ENCODE measurements around the gene FAM222A. TPM values are rescaled to one million over a fixed set of nuclear protein-coding genes. Genes with fewer than 3 reads are reported as not detected.

FAM222A gene
- total and polyA plus RNA-seq, 2 of the 4 experiments (the other 2 are of a cell fraction), result under 0.01 to 0.32 TPM

- Histone ChIP-seq H2BK120ac (ENCODE audit: low read depth, low read length) (no peak overlapping the region), H3K36me3 (ENCODE audit: control insufficient read depth, insufficient read depth, low read length) (no peaks in the 10 kb centered on the region), H2BK15ac (ENCODE audit: low read depth, low read length) (no peak overlapping the region), H3K4me2 (ENCODE audit: low read depth, low read length) (no peak overlapping the region), H3K56ac (ENCODE audit: extremely low read depth, insufficient read depth, low read length) (no peak overlapping the region), H2AK9ac (replicated peaks; ENCODE audit: low read depth, low read length, poor library complexity) (peak overlapping the region; percentile 33), H2BK20ac (ENCODE audit: low read depth, low read length) (no peak overlapping the region), H2BK5ac (ENCODE audit: low read depth, low read length, poor library complexity, severe bottlenecking) (no peak overlapping the region), H3K23ac (ENCODE audit: low read depth, low read length) (no peak overlapping the region), H2AK5ac (ENCODE audit: low read depth, low read length) (no peak overlapping the region), H3K14ac (replicated peaks; ENCODE audit: low read depth, low read length) (no peak overlapping the region), H3K18ac (ENCODE audit: low read depth, low read length) (no peak overlapping the region), H3K4ac (ENCODE audit: low read depth, low read length) (no peak overlapping the region), H3K9ac (ENCODE audit: low read depth, low read length) (no peak overlapping the region), H3K9me3 (ENCODE audit: control insufficient read depth, insufficient read depth, low read length) (no peaks in the 10 kb centered on the region), H3K4me3 (ENCODE audit: insufficient read depth, low read depth, low read length) (no peak overlapping the region), H4K8ac (ENCODE audit: low read depth in 2 of 2, low read length in 2 of 2) (no peak overlapping the region), H4K5ac (ENCODE audit: low read depth, low read length) (no peak overlapping the region), H3K9me1 (ENCODE audit: insufficient read depth, low read length) (no peaks in the 10 kb centered on the region), H4K91ac (ENCODE audit: insufficient read depth, low read depth, low read length) (no peak overlapping the region), H4K20me1 (ENCODE audit: insufficient read depth, low read length) (no peaks in the 10 kb centered on the region; the same call in none of the 2 replicates), H2AFZ (replicated peaks; ENCODE audit: low read length, poor library complexity) (no peak overlapping the region), H3K27ac (ENCODE audit: insufficient read depth, low read length) (no peak overlapping the region), H3K27me3 (ENCODE audit: control insufficient read depth, insufficient read depth, low read length) (peaks cover 67% of the 10 kb centered on the region), H3K79me1 (ENCODE audit: low read depth in 1 of 2, low read length in 2 of 2) (no peaks in the 10 kb centered on the region), H3K4me1 (ENCODE audit: control insufficient read depth, insufficient read depth, low read length) (peaks cover 2% of the 10 kb centered on the region; the same call in 1 of the 2 replicates)
- DNase-seq (no peak), ATAC-seq (ENCODE audit: low read depth) (no peak)
- BruUV-seq (replicated peaks), result no TSS peak
- intact Hi-C loops (cut with micrococcal nuclease) (loop anchor here (5.0 kb wide), 1 partner anchor 57 kb away; no protein-coding TSS in a partner anchor), dilution Hi-C loops (cut with HindIII; ENCODE audit: low sequenced_read_pairs, unreplicated experiment) (no loop called here), in situ Hi-C loops (cut with MboI; ENCODE audit: low sequenced_read_pairs) (no loop called here)
- TF ChIP-seq FOS (IDR thresholded peaks at IDR 0.05; ENCODE audit: low read depth, low read length) (no peak), CEBPB (IDR thresholded peaks at IDR 0.05; ENCODE audit: low read depth, low read length) (no peak), BHLHE40 (IDR thresholded peaks at IDR 0.05; ENCODE audit: low read depth, low read length) (no peak), RAD21 (IDR thresholded peaks at IDR 0.05; ENCODE audit: low read length) (no peak), SMC3 (IDR thresholded peaks at IDR 0.05; ENCODE audit: low read depth, low read length) (no peak), NFE2L2 (IDR thresholded peaks at IDR 0.05; ENCODE audit: low read depth, low read length) (no peak), MAZ (IDR thresholded peaks at IDR 0.05; ENCODE audit: borderline replicate concordance, low read depth, low read length) (no peak), MAFK (IDR thresholded peaks at IDR 0.05; ENCODE audit: low read depth, low read length) (no peak), RFX5 (IDR thresholded peaks at IDR 0.05; ENCODE audit: low read depth, low read length) (no peak)
- TF ChIP-seq, protein P1, sequence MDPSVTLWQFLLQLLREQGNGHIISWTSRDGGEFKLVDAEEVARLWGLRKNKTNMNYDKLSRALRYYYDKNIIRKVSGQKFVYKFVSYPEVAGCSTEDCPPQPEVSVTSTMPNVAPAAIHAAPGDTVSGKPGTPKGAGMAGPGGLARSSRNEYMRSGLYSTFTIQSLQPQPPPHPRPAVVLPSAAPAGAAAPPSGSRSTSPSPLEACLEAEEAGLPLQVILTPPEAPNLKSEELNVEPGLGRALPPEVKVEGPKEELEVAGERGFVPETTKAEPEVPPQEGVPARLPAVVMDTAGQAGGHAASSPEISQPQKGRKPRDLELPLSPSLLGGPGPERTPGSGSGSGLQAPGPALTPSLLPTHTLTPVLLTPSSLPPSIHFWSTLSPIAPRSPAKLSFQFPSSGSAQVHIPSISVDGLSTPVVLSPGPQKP (IDR thresholded peaks at IDR 0.05; ENCODE audit: borderline replicate concordance, low read depth, low read length), result no peak
- POLR2A ChIA-PET (ENCODE audit: unreplicated experiment), result no interaction called here
- 50% methylated on average over 2 of the region's 19 CpGs; no CpG with 5 or more reads in 1 of the 2 experiments for WGBS, 2 experiments (ENCODE audit: extremely low coverage in 2 of 2, insufficient read length in 1 of 2)
- CTCF ChIA-PET, result no interaction called here
Observed at GRCh38 chr12:109715310-109716091, 1.9 kb downstream of the FAM222A start.
